MCF 10A (cell line): ENCODE data around the gene PRXL2A. TPM values are rescaled to one million over a fixed set of nuclear protein-coding genes. Genes with fewer than 3 reads are reported as not detected.

Experiments used
- BruUV-seq: library from RNA; stranded (reverse); fragments of 400-500 nt; replicated peaks from 2 replicates; lab custom pipeline; 2021; lab: Mats Ljungman, UMichigan
- CTCF ChIA-PET: fragments of 300-600 bp; sonication (Branson Sonifier 250); formaldehyde crosslinking; extraction: SDS; loops from one replicate; lab custom pipeline; 2021; ENCODE audit warnings: antibody characterized with exemption, inconsistent platforms; lab: Yijun Ruan, JAX
- POLR2A ChIA-PET: fragments of 300-600, 350-650 bp; sonication (Branson Sonifier 250); formaldehyde crosslinking; extraction: SDS; loops from one replicate; lab custom pipeline; 2020; ENCODE audit warnings: antibody characterized with exemption, inconsistent platforms; lab: Yijun Ruan, JAX
- DNase-seq: peaks from one replicate; pipeline ENCODE4 v3.0.0-alpha.2; 2018; ENCODE audit not compliant: unreplicated experiment
- H3K27ac Mint-ChIP-seq: one replicate; pipeline ENCODE4 v1.8.0; 2022; ENCODE audit warnings: mild to moderate bottlenecking, low read depth, mixed read lengths; ENCODE audit not compliant: unreplicated experiment
- H3K27me3 Mint-ChIP-seq: one replicate; pipeline ENCODE4 v1.8.0; 2022; ENCODE audit warnings: mixed read lengths; ENCODE audit not compliant: insufficient read depth, unreplicated experiment
- H3K36me3 Mint-ChIP-seq: one replicate; pipeline ENCODE4 v1.8.0; 2022; ENCODE audit warnings: mild to moderate bottlenecking, moderate library complexity, mixed read lengths; ENCODE audit not compliant: insufficient read depth, unreplicated experiment
- H3K4me1 Mint-ChIP-seq: one replicate; pipeline ENCODE4 v1.8.0; 2022; ENCODE audit warnings: mixed read lengths; ENCODE audit not compliant: insufficient read depth, unreplicated experiment
- H3K4me3 Mint-ChIP-seq: one replicate; pipeline ENCODE4 v1.8.0; 2022; ENCODE audit warnings: mild to moderate bottlenecking, moderate library complexity, mixed read lengths; ENCODE audit not compliant: unreplicated experiment
- H3K9me3 Mint-ChIP-seq: one replicate; pipeline ENCODE4 v1.8.0; 2022; ENCODE audit warnings: mixed read lengths; ENCODE audit not compliant: unreplicated experiment
- CTCF ChIP-seq: fragments of 200-600 bp; IDR thresholded peaks from one replicate; pipeline ENCODE4 v1.8.0; 2022; ENCODE audit warnings: antibody characterized with exemption, mild to moderate bottlenecking; ENCODE audit not compliant: unreplicated experiment
- intact Hi-C: fragments of 100-400 bp; cut with micrococcal nuclease; formaldehyde crosslinking; loops from 2 replicates; pipeline ENCODE4 v1.14.1; 2022
- total RNA-seq: library from RNA; stranded (reverse); gene quantifications from 2 replicates; pipeline ENCODE4 v1.2.3, GENCODE V29; 2022

PRXL2A gene
- total RNA-seq, 1 experiment from 2014 or later: 6.7 TPM

DNA sequence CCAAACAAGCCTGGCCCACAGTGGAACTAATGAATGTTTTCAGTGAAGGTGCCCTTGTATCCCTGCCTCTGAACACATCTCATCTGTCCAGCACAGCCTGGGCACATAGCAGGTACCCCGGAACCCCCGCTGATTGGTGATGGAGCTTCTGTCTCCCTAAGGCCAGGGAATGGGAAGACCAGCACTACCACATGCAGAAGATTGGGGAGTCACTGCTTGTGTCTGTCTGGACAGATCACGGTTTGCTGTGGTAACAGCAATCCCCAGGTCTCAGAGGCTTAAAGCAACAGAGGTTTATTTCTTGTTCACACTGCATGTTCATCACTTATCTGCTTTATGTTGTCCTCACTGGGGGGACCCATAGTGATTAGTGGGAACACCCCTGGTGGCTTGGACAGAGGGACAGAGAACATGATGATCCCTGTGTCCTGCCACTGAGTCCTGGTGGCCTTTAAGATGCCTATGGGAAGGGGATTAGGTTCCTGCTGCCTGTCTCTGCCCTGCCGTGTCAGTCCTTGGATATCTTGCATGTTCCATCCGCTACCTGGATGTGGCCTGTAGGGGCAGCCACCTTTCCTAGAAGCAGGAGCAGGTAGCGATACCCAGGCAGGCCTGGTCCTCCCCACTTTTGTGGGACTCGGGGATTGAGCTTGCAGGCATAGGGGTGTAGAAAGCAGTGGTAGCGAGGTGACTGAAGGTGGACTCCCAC lies 49.4 kb downstream of the PRXL2A start:
- no peak overlapping the region for H3K4me3 Mint-ChIP-seq
- peaks cover 55% of the 10 kb centered on the region for H3K4me1 Mint-ChIP-seq
- intact Hi-C loops: no loop called here
- H3K27ac Mint-ChIP-seq: peak overlapping the region; percentile 89
- no peaks in the 10 kb centered on the region for H3K9me3 Mint-ChIP-seq
- BruUV-seq: no TSS peak
- no peak for DNase-seq
- CTCF ChIA-PET: interaction anchor here (1.0 to 33.7 kb wide), 3 partner anchors 13 to 48 kb away, joined by 5 to 923 read pairs (median 20); no protein-coding TSS in a partner anchor
- peaks cover 6% of the 10 kb centered on the region for H3K36me3 Mint-ChIP-seq
- TF ChIP-seq CTCF: no peak
- H3K27me3 Mint-ChIP-seq: no peaks in the 10 kb centered on the region
- POLR2A ChIA-PET: interaction anchor here (0.7 to 12.8 kb wide), 3 partner anchors 12 to 52 kb away, joined by 3 to 225 read pairs (median 174); no protein-coding TSS in a partner anchor

DNA sequence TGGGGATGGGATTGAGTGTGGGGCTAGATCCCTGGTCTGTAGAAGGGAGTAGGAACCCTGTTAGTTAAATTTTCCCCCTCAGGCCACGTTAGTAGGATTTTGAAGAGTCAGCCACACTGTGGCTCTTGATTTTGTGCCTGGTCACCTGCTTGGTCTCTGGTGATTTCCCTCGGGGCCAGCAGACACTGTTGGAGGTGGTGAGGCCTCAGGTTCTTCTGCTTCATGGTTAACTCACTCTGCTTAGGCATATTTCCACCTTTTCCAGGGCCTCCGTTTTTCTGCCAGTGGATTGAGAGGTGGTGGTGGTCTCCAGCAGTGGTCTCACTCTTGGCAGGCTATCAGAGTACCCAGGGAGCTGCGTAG lies 49.9 kb downstream of the PRXL2A start:
- intact Hi-C loops: no loop called here
- no TSS peak for BruUV-seq
- TF ChIP-seq CTCF: no peak
- peaks cover 60% of the 10 kb centered on the region for H3K4me1 Mint-ChIP-seq
- H3K27me3 Mint-ChIP-seq: no peaks in the 10 kb centered on the region
- no peaks in the 10 kb centered on the region for H3K9me3 Mint-ChIP-seq
- POLR2A ChIA-PET: interaction anchor here (0.7 to 12.8 kb wide), 6 partner anchors 12 to 53 kb away, joined by 3 to 225 read pairs (median 10); no protein-coding TSS in a partner anchor
- H3K36me3 Mint-ChIP-seq: peaks cover 6% of the 10 kb centered on the region
- DNase-seq: no peak
- H3K27ac Mint-ChIP-seq: peak overlapping the region; percentile 89
- CTCF ChIA-PET: interaction anchor here (1.0 to 33.7 kb wide), 5 partner anchors 12 to 48 kb away, joined by 5 to 923 read pairs (median 10); no protein-coding TSS in a partner anchor
- H3K4me3 Mint-ChIP-seq: no peak overlapping the region

DNA sequence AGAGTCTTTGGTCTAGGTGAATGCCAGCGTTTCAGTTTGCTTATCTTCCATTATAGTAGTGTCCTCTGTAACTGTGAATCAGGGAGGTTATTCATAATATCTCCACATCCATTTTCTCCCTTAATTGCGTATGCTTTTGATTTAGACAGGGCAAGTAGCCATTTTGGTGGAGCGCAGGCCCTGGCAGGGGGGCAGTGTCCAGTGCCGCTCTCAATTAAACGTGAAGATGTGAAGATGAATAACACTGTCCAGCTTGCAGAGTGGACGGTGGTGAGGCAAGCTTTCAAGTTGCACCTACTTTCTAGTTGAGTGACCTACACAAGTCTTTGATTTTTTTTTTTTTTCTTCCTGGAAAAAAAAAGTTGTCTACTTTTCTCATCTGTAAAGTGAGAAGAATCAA lies 50.3 kb downstream of the PRXL2A start:
- H3K27ac Mint-ChIP-seq: peak overlapping the region; percentile 89
- no peaks in the 10 kb centered on the region for H3K27me3 Mint-ChIP-seq
- intact Hi-C loops: loop anchor here (1.0 kb wide), 1 partner anchor 13 kb away; no protein-coding TSS in a partner anchor
- DNase-seq: no peak
- ChIA-PET CTCF (interaction anchor here (1.0 to 33.7 kb wide), 7 partner anchors 12 to 47 kb away, joined by 3 to 923 read pairs (median 7); no protein-coding TSS in a partner anchor), POLR2A (interaction anchor here (0.7 to 12.8 kb wide), 9 partner anchors 11 to 52 kb away, joined by 3 to 225 read pairs (median 5); no protein-coding TSS in a partner anchor)
- TF ChIP-seq CTCF: no peak
- H3K9me3 Mint-ChIP-seq: no peaks in the 10 kb centered on the region
- H3K4me3 Mint-ChIP-seq: peak overlapping the region; percentile 58
- BruUV-seq: no TSS peak
- H3K4me1 Mint-ChIP-seq: peaks cover 61% of the 10 kb centered on the region
- H3K36me3 Mint-ChIP-seq: peaks cover 6% of the 10 kb centered on the region
